ENCODE results near the gene OR51B5. TPM values are rescaled to one million over a fixed set of nuclear protein-coding genes. Genes with fewer than 3 reads are reported as not detected.
"Not testable (repeated sequence)": the region's sequence is repeated elsewhere in the genome, so short reads cannot be mapped to it uniquely, and the experiment has no call there.

OR51B5 gene
- total RNA-seq, 1 donor from 2014 or later, result not detected

- Histone ChIP-seq H3K27ac (no peak overlapping the region), H3K9ac (no peak overlapping the region), H3F3A (ENCODE audit: low read depth) (no peaks in the 10 kb centered on the region), H3K4me3 (no peak overlapping the region), H3K4me1 (no peaks in the 10 kb centered on the region), H3K9me3 (ENCODE audit: low read depth) (no peaks in the 10 kb centered on the region), H3K27me3 (no peaks in the 10 kb centered on the region), H3K4me2 (no peak overlapping the region), H3K36me3 (no peaks in the 10 kb centered on the region), H2AFZ (replicated peaks) (no peak overlapping the region), H3K79me2 (ENCODE audit: low read depth) (no peaks in the 10 kb centered on the region), H4K20me1 (ENCODE audit: low read depth) (no peaks in the 10 kb centered on the region)
- DNase-seq (ENCODE audit: low spot score), result no peak
- Mint-ChIP-seq H3K36me3 (no peaks in the 10 kb centered on the region), H3K27ac (no peak overlapping the region), H3K4me1 (no peaks in the 10 kb centered on the region), H3K4me3 (no peak overlapping the region), H3K27me3 (ENCODE audit: insufficient read depth, low read depth) (peaks cover 2% of the 10 kb centered on the region), H3K9me3 (no peaks in the 10 kb centered on the region)
- TF ChIP-seq CTCF (IDR thresholded peaks at IDR 0.05) (no peak), EZH2 (IDR thresholded peaks at IDR 0.05) (no peak), EZH2phosphoT487 (IDR thresholded peaks at IDR 0.05) (no peak)
Measured at GRCh38 chr11:5364214-5364613, 20.9 kb upstream of the OR51B5 start.

DNA sequence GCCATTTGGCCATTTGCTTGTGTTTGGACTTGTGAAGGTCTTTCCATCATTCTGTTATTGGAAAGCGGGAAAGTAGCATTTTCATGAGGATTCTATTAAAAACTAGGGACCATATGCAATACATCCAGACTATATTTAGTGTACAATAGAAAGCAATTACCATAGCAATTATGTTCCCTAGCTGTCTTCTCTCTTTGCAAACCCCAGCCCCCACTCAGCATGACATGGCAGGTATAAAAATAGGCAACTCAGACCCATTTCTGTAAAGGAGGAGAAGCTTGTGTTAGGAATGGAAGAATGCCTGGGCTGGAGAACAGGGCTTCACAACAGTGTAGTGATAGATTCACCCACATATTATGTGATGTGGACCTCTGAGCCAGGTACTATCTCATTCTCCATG, 20.4 kb upstream of the OR51B5 start:
- no peak for DNase-seq (ENCODE audit: low spot score)
- no peak overlapping the region for H3K9ac ChIP-seq
- H3K4me3 ChIP-seq, result no peak overlapping the region
- no peak for TF ChIP-seq EZH2phosphoT487 (IDR thresholded peaks at IDR 0.05)
- TF ChIP-seq EZH2 (IDR thresholded peaks at IDR 0.05), result no peak
- no peak for TF ChIP-seq CTCF (IDR thresholded peaks at IDR 0.05)
- H3K27ac ChIP-seq, result no peak overlapping the region
- no peaks in the 10 kb centered on the region for H3K4me1 Mint-ChIP-seq
- no peaks in the 10 kb centered on the region for H3K4me1 ChIP-seq
- H2AFZ ChIP-seq (replicated peaks), result no peak overlapping the region
- H3K27ac Mint-ChIP-seq, result no peak overlapping the region
- H3K79me2 ChIP-seq (ENCODE audit: low read depth), result no peaks in the 10 kb centered on the region
- no peaks in the 10 kb centered on the region for H3K36me3 ChIP-seq
- H3K9me3 Mint-ChIP-seq, result no peaks in the 10 kb centered on the region
- H3K4me3 Mint-ChIP-seq, result no peak overlapping the region
- H3K27me3 Mint-ChIP-seq (ENCODE audit: insufficient read depth, low read depth), result peaks cover 2% of the 10 kb centered on the region
- no peaks in the 10 kb centered on the region for H3K9me3 ChIP-seq (ENCODE audit: low read depth)
- H3K36me3 Mint-ChIP-seq, result no peaks in the 10 kb centered on the region
- H3K27me3 ChIP-seq, result no peaks in the 10 kb centered on the region
- no peaks in the 10 kb centered on the region for H4K20me1 ChIP-seq (ENCODE audit: low read depth)
- no peak overlapping the region for H3K4me2 ChIP-seq
- no peaks in the 10 kb centered on the region for H3F3A ChIP-seq (ENCODE audit: low read depth)

GRCh38 chr11:5362017-5362625, 18.8 kb upstream of the OR51B5 start:
- H3K36me3 Mint-ChIP-seq, result no peaks in the 10 kb centered on the region
- H3K4me3 Mint-ChIP-seq, result no peak overlapping the region
- no peak overlapping the region for H3K27ac ChIP-seq
- no peak overlapping the region for H2AFZ ChIP-seq (replicated peaks)
- H3K4me2 ChIP-seq, result no peak overlapping the region
- no peaks in the 10 kb centered on the region for H3K79me2 ChIP-seq (ENCODE audit: low read depth)
- TF ChIP-seq CTCF (IDR thresholded peaks at IDR 0.05) (no peak), EZH2phosphoT487 (IDR thresholded peaks at IDR 0.05) (no peak), EZH2 (IDR thresholded peaks at IDR 0.05) (no peak)
- no peaks in the 10 kb centered on the region for H3K9me3 Mint-ChIP-seq
- no peak overlapping the region for H3K27ac Mint-ChIP-seq
- no peak for DNase-seq (ENCODE audit: low spot score)
- H3K4me1 Mint-ChIP-seq, result no peaks in the 10 kb centered on the region
- no peaks in the 10 kb centered on the region for H4K20me1 ChIP-seq (ENCODE audit: low read depth)
- no peaks in the 10 kb centered on the region for H3K9me3 ChIP-seq (ENCODE audit: low read depth)
- no peak overlapping the region for H3K9ac ChIP-seq
- no peaks in the 10 kb centered on the region for H3K36me3 ChIP-seq
- peaks cover 2% of the 10 kb centered on the region for H3K27me3 Mint-ChIP-seq (ENCODE audit: insufficient read depth, low read depth)
- no peaks in the 10 kb centered on the region for H3K4me1 ChIP-seq
- no peaks in the 10 kb centered on the region for H3F3A ChIP-seq (ENCODE audit: low read depth)
- no peaks in the 10 kb centered on the region for H3K27me3 ChIP-seq
- H3K4me3 ChIP-seq, result no peak overlapping the region

GRCh38 chr11:5356031-5356430, 12.7 kb upstream of the OR51B5 start:
- not testable (repeated sequence) for H3K27ac ChIP-seq; H3K36me3 ChIP-seq; H3K4me1 Mint-ChIP-seq; H3K36me3 Mint-ChIP-seq; H3K4me2 ChIP-seq; H2AFZ ChIP-seq (replicated peaks); H3K4me1 ChIP-seq; H4K20me1 ChIP-seq (ENCODE audit: low read depth); H3K9me3 Mint-ChIP-seq; H3K9me3 ChIP-seq (ENCODE audit: low read depth); H3K27me3 ChIP-seq; DNase-seq (ENCODE audit: low spot score); H3K79me2 ChIP-seq (ENCODE audit: low read depth); H3K27me3 Mint-ChIP-seq (ENCODE audit: insufficient read depth, low read depth); H3K4me3 Mint-ChIP-seq; H3K9ac ChIP-seq; H3F3A ChIP-seq (ENCODE audit: low read depth); H3K4me3 ChIP-seq; H3K27ac Mint-ChIP-seq

Measured in neural progenitor cell (in vitro differentiated cells).